SIG-M5 (cell line): Measurements from ENCODE around the gene SLC25A30.
"Not testable (repeated sequence)": the region's sequence is repeated elsewhere in the genome, so short reads cannot be mapped to it uniquely, and the experiment has no call there.

Source experiments
- DNase-seq: peaks from one replicate; lab custom pipeline; 2025; lab: John Stamatoyannopoulos, UW

SLC25A30 gene

DNA sequence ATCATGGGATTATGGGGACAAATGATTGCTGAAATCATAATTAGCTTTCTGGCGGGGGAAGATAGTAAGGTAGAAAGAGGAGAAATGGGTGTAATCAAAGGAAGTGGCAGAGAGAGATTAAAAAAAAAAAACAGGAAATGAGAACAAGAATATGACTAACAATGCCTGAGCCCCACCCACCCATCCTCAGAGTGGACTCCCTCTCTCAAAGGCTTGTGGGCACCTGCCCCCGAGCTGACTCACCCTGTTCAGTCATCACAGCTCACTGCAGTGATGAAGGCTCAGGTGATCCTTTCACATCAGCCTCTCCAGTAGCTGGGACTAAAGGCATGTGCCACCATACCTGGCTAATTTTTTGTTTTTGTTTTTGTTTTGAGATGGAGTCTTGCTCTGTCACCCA is 50.8 kb downstream of the SLC25A30 start:
- peak; percentile 50 for DNase-seq

DNA sequence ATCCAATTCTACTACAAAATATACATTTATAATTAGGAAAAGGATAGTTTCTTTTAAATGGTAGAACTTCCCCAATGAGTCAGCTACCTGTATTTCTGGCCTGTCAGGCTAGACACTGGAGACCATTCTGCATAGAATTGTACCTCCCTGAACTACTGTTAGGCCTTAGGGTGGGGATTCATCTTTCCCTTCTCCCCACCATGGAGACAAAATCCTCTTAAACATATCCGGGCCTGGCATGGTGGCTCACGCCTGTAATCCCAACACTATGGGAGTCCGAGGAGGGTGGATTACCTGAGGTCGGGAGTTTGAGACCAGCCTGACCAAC is 52.7 kb downstream of the SLC25A30 start:
- DNase-seq = no peak

- DNase-seq = no peak
Measured at GRCh38 chr13:45364876-45365557, 53.2 kb downstream of the SLC25A30 start.

GRCh38 chr13:45362939-45363338 is 55.2 kb downstream of the SLC25A30 start:
- DNase-seq = no peak

DNA sequence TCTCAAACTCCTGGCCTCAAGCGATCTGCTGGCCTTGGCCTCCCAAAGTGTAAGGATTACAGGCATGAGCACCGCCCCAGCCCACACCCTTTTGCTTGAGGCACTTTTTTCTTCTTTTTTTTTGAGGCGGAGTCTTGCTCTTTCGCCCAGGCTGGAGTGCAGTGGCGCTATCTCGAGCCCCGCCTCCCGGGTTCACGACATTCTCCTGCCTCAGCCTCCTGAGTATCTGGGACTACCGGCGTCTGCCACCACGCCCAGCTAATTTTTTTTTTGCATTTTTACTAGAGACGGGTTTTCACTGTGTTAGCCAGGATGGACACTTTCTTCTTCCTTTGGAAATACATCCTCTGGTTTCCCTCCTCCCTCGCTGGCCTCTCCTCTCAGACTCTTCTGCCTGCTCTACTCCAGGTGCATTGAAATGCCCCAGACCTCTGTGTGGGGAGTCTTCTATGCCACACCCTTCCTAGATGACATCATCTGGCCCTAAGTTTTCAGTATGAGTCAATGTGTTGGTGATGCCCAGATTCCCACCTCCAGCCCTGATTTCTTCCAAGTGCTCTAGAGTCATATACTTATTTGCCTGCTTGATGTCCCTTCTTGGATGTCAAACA is 56.5 kb downstream of the SLC25A30 start:
- DNase-seq = no peak

- no peak for DNase-seq
Measured at GRCh38 chr13:45356966-45357672, 61.1 kb downstream of the SLC25A30 start.

DNA sequence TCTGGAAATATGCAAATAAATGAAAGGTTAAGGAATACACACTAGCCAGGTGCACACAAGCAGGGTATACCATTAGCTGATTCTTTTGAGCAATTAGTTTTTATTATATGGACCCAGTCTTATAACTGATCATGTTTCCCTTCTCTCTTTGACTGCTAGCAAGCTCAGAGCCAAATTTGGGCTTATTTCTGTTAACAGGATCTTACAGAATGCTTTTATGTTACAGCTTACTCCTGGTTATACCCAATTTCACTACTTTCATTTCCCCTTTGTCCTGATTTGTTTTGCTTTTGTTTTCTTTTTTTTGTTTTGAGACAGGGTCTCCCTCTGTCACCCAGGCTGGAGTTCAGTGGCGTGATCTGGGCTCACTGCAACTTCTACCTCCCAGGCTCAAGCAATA is 64.3 kb downstream of the SLC25A30 start:
- no peak for DNase-seq

DNA sequence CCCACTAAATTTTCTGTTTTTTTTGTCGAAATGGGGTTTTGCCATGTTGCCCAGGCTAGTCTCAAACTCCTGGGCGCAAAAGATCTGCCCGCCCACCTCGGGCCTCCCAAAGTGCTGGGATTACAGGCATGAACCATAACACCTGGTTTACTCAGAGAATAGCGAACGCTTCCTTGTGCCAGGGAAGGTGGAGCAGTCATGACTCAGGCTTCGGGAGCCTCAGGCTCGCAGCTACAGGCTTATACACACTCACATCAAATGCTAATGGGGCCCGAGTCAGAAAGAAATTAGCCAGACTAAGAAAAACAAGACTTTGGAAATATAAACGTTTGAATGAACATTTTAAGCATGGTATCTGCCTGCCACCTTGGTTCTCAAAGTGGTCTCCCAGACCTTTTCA is 66.1 kb downstream of the SLC25A30 start:
- DNase-seq = no peak

GRCh38 chr13:45350152-45350551 is 68.0 kb downstream of the SLC25A30 start:
- DNase-seq = no peak

DNA sequence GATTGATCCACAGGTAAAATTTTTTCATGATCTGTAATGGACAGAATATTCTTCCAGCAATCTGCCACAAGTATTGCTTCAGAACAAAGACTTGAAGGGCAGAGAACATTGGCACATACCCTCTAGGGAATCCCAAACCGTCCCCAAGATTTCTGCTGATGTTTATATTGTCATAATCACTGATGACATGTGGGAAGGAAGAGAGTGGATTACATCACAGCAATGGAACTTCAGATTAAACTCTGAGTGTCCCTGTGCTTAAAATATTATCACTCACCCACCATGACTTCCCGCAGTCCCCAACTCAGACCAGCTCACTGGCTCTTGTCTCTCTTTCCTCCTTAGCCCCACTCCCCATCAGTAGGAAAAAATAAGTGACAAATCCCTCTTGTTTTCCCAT is 68.7 kb downstream of the SLC25A30 start:
- no peak for DNase-seq

GRCh38 chr13:45344064-45344463 is 74.1 kb downstream of the SLC25A30 start:
- not testable (repeated sequence) for DNase-seq
